DND-41 (cell line): ENCODE data around the gene FNDC11.

Experiments
- ATAC-seq: fragments of 200-7000 bp; cut with Tn5 transposase; 3 replicates; pipeline ENCODE4 v1.9.1; 2021; ENCODE audit warnings: low read depth; ENCODE audit not compliant: insufficient read depth
- DNase-seq: peaks from one replicate; pipeline ENCODE4 v3.0.0-alpha.2; 2020
- H2AFZ ChIP-seq: 2 replicates; pipeline ENCODE4 v1.6.0; 2012; ENCODE audit warnings: low read depth, low read length
- H3K27ac ChIP-seq: 2 replicates; pipeline ENCODE4 v1.5.1; 2012; ENCODE audit warnings: low read length, inconsistent platforms
- H3K27me3 ChIP-seq: fragments of 200-600 bp; sonication (generic); 2 replicates; pipeline ENCODE4 v1.6.0; 2012; ENCODE audit warnings: low read length, mild to moderate bottlenecking, inconsistent platforms; ENCODE audit not compliant: insufficient read depth, poor library complexity
- H3K36me3 ChIP-seq: 2 replicates; pipeline ENCODE4 v1.5.1; 2012; ENCODE audit warnings: low read length, inconsistent platforms; ENCODE audit not compliant: insufficient read depth
- H3K4me1 ChIP-seq: 2 replicates; pipeline ENCODE4 v1.5.1; 2012; ENCODE audit warnings: mild to moderate bottlenecking, low read length; ENCODE audit not compliant: insufficient read depth
- H3K4me2 ChIP-seq: 2 replicates; pipeline ENCODE4 v1.6.0; 2012; ENCODE audit warnings: mild to moderate bottlenecking, moderate library complexity, low read length, inconsistent platforms; ENCODE audit not compliant: insufficient read depth
- H3K4me3 ChIP-seq, 2 experiments: fragments of 200-600 bp in 1 of 2; shearing (Covaris generic) in 1 of 2; 2 replicates each; pipeline ENCODE4 v1.5.1; 2012 to 2016; ENCODE audit warnings: inconsistent platforms in 2 of 2, low read length in 2 of 2, mild to moderate bottlenecking in 2 of 2, low read depth in 1 of 2, moderate library complexity in 1 of 2
- H3K79me2 ChIP-seq: 2 replicates; pipeline ENCODE4 v1.6.0; 2012; ENCODE audit warnings: low read length, inconsistent platforms; ENCODE audit not compliant: insufficient read depth
- H3K9ac ChIP-seq: 2 replicates; pipeline ENCODE4 v1.6.0; 2012; ENCODE audit warnings: low read depth, mild to moderate bottlenecking, inconsistent platforms, low read length, moderate library complexity
- H3K9me3 ChIP-seq: 2 replicates; pipeline ENCODE4 v1.5.1; 2012; ENCODE audit warnings: low read length, moderate library complexity, mild to moderate bottlenecking, inconsistent platforms; ENCODE audit not compliant: insufficient read depth, severe bottlenecking
- H4K20me1 ChIP-seq: 2 replicates; pipeline ENCODE4 v1.6.0; 2012; ENCODE audit warnings: low read length; ENCODE audit not compliant: insufficient read depth
- EZH2 ChIP-seq: IDR thresholded peaks from 3 replicates; pipeline ENCODE4 v1.6.1; 2012; ENCODE audit warnings: borderline replicate concordance, low read depth, mild to moderate bottlenecking, moderate library complexity, low read length, inconsistent platforms; ENCODE audit not compliant: severe bottlenecking
- TF ChIP-seq, protein P1 (sequence below): IDR thresholded peaks from 2 replicates; pipeline ENCODE4 v1.5.1; 2012; ENCODE audit warnings: borderline replicate concordance, low read length, moderate library complexity, mild to moderate bottlenecking; ENCODE audit not compliant: poor library complexity, severe bottlenecking; ENCODE audit errors: extremely low read depth

Gene FNDC11

DNA sequence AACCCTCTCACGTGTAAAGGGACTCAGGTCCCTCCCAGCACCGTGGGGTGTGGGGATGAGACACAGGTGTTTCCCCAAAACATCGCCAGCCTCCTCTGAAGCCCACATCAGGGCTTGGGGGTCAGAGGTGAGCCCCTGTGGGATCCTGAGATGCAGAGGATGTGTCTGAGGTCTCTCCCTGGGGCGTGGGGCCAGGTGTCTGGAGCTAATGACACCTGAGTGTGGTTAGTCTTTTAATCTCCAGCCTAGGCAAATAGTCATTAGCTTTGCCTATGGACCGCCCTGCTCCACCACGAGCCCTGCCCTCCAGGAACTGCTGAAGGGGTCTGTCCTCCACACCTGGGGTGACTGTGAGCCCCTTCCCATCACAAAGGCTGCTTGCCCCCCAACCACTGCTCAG is 8.1 kb upstream of the FNDC11 start:
- ATAC-seq, result no peak
- H4K20me1 ChIP-seq, result peaks cover 7% of the 10 kb centered on the region
- no peak overlapping the region for H3K27ac ChIP-seq
- no peak overlapping the region for H3K4me2 ChIP-seq
- H2AFZ ChIP-seq, result no peak overlapping the region
- DNase-seq, result no peak
- H3K9me3 ChIP-seq, result no peaks in the 10 kb centered on the region
- H3K9ac ChIP-seq, result no peak overlapping the region
- peaks cover 4% of the 10 kb centered on the region for H3K27me3 ChIP-seq
- no peaks in the 10 kb centered on the region for H3K36me3 ChIP-seq
- no peaks in the 10 kb centered on the region for H3K79me2 ChIP-seq
- TF ChIP-seq, protein P1, sequence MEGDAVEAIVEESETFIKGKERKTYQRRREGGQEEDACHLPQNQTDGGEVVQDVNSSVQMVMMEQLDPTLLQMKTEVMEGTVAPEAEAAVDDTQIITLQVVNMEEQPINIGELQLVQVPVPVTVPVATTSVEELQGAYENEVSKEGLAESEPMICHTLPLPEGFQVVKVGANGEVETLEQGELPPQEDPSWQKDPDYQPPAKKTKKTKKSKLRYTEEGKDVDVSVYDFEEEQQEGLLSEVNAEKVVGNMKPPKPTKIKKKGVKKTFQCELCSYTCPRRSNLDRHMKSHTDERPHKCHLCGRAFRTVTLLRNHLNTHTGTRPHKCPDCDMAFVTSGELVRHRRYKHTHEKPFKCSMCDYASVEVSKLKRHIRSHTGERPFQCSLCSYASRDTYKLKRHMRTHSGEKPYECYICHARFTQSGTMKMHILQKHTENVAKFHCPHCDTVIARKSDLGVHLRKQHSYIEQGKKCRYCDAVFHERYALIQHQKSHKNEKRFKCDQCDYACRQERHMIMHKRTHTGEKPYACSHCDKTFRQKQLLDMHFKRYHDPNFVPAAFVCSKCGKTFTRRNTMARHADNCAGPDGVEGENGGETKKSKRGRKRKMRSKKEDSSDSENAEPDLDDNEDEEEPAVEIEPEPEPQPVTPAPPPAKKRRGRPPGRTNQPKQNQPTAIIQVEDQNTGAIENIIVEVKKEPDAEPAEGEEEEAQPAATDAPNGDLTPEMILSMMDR, result no peak
- TF ChIP-seq EZH2, result no peak
- no peaks in the 10 kb centered on the region for H3K4me1 ChIP-seq
- no peak overlapping the region for H3K4me3 ChIP-seq

DNA sequence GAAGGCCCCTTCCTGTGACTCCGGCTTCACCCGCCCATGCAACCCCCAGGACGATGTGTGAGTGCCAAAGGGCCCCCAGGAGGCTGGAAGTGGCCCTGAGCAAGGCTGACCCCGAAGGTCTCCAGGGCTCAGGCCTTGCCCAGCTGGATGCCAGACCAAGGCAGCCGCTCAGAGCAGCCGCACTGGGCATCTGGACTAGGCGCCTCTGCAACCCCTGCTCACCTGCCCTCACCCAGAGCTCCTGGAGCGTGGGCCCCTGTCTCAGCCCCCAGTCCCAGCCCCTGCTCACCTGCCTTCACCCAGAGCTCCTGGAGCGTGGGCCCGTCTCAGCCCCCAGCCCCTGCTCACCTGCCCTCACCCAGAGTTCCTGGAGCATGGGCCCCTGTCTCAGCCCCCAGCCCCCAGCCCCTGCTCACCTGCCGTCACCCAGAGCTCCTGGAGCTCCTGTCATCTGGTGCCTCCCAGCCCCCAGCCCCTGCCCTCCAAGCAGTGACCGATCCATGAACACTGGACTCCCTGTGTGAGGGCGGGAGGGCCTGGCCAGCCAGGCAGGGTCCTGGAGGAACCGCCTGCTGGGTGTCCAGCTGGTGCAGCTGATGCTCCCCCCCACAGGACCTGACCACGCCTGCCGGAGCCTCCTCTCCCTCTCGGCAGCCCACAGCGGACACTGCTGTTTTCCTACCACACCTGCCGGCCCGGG is 7.6 kb upstream of the FNDC11 start:
- peaks cover 7% of the 10 kb centered on the region for H4K20me1 ChIP-seq
- DNase-seq (no peak), ATAC-seq (no peak)
- H3K27me3 ChIP-seq, result peaks cover 4% of the 10 kb centered on the region
- no peak for TF ChIP-seq EZH2
- no peaks in the 10 kb centered on the region for H3K9me3 ChIP-seq
- no peak overlapping the region for H3K4me3 ChIP-seq
- H3K79me2 ChIP-seq, result no peaks in the 10 kb centered on the region
- no peaks in the 10 kb centered on the region for H3K4me1 ChIP-seq
- H3K27ac ChIP-seq, result no peak overlapping the region
- H3K9ac ChIP-seq, result no peak overlapping the region
- no peak overlapping the region for H2AFZ ChIP-seq
- H3K4me2 ChIP-seq, result no peak overlapping the region
- no peaks in the 10 kb centered on the region for H3K36me3 ChIP-seq

DNA sequence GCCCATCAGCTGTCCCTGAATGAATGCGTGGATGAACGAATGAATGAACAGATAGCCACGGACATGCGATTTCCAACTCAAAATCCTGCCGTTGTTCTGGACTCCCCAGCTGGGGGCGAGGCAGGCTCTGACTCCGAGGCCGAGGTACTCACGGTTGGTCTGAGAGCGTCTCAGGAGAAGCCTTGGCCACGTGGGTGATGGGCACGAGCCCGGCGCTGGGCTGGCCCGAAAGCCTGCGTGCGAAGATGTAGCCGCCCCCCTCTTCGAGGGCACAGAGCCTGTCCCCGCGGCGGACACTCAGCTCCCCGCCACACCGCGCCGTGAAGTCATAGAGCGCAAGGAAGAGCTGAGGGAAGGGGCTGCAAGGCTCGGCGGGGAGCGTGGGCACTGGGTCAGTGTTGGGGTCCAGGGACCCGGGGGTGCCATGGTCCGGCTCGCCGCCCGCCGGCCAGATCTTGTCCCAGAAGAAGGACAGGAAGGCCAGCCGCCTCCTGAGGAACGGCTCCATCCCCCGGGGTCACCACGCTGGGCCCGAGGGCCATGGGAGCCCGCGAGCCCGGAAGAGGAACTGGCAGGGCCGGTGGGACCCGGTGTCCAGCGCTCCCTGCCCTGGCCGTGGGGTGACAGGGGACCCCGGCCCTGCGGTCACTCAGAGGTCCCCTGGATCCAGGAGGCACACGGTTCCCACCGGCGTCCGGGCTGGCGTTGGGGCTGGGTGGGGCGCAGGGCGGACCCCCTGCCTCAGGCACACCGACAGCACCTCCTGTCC is 6.8 kb upstream of the FNDC11 start:
- Histone ChIP-seq H3K4me3 (no peak overlapping the region), H3K9me3 (no peaks in the 10 kb centered on the region), H4K20me1 (peaks cover 7% of the 10 kb centered on the region), H3K79me2 (no peaks in the 10 kb centered on the region), H2AFZ (no peak overlapping the region), H3K36me3 (no peaks in the 10 kb centered on the region), H3K4me2 (no peak overlapping the region), H3K9ac (no peak overlapping the region), H3K4me1 (peaks cover 4% of the 10 kb centered on the region), H3K27me3 (peaks cover 4% of the 10 kb centered on the region), H3K27ac (no peak overlapping the region)
- no peak for ATAC-seq
- no peak for DNase-seq
- TF ChIP-seq EZH2, result no peak

DNA sequence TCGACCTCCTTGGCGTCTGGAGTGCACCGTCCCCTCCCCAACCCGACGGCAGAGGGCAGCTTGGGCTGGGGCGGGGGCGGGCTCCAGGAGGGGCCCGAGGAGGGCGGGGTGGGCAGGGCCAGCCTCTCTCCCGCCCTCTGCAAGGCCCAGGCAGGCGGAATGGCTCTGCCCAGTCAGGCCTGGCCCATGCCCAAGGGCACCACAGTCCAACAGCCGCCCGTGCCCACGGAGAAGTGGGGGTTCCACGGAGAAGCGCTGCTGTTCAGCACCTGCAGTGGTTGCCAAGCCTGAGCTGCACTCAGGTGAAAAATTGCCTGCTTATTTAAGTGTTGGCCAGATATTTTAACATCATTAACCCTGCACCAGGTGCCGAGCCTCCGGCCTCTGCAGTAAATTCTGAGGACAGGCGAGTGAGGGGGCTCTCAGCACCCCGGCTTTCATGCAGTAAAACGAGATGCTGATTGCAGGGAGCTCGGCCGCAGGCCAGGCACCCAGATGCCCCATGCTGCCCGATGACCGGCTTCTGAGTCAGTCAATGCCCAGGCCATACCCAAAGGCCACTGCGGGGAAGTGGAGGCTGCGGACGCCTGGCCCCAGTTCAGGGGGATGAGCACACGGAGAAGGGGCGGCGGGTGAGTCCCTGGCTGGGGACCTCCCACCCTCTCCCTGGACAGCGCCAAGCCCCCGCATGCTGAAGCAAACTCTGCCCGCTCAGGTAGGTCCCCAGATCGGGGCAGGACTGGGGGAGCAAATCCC is 6.1 kb upstream of the FNDC11 start, which contains the start of gene SRMS:
Gene SRMS (minus strand): TSS at position 25 of the 756 bp plus-strand sequence. CDS start 286 bp downstream, outside the sequence.
- Histone ChIP-seq H3K4me1 (peaks cover 11% of the 10 kb centered on the region), H3K79me2 (no peaks in the 10 kb centered on the region), H4K20me1 (peaks cover 7% of the 10 kb centered on the region), H3K4me3 (no peak within 1 kb of the TSS), H3K27ac (no peak within 1 kb of the TSS), H3K4me2 (no peak within 1 kb of the TSS), H3K9me3 (no peaks in the 10 kb centered on the region), H2AFZ (no peak within 1 kb of the TSS), H3K9ac (no peak within 1 kb of the TSS), H3K27me3 (peaks cover 4% of the 10 kb centered on the region), H3K36me3 (no peaks in the 10 kb centered on the region)
- ATAC-seq (no peak), DNase-seq (no peak)
- no peak for TF ChIP-seq EZH2
- TF ChIP-seq, protein P1, result no peak
